Mesothelial cell of epicardium (in vitro differentiated cells): ENCODE measurements around the gene COL25A1. TPM values are rescaled to one million over a fixed set of nuclear protein-coding genes. Genes with fewer than 3 reads are reported as not detected.
A peak's percentile ranks its signal among the peaks of the same experiment; 100 is the strongest.

Experiments
- DNase-seq, 2 experiments: peaks; one replicate each; pipeline ENCODE4 v3.0.0; 2021; ENCODE audit warnings: low spot score in 2 of 2; ENCODE audit not compliant: unreplicated experiment in 2 of 2
- H3K27ac Mint-ChIP-seq: 2 replicates; pipeline ENCODE4 v1.8.0; 2021; ENCODE audit warnings: mixed read lengths
- H3K27me3 Mint-ChIP-seq: 2 replicates; pipeline ENCODE4 v1.8.0; 2021; ENCODE audit warnings: low read depth, mixed read lengths
- H3K36me3 Mint-ChIP-seq: 2 replicates; pipeline ENCODE4 v1.8.0; 2021; ENCODE audit warnings: mixed read lengths
- H3K4me1 Mint-ChIP-seq: 2 replicates; pipeline ENCODE4 v1.8.0; 2021; ENCODE audit warnings: mixed read lengths
- H3K4me3 Mint-ChIP-seq: 2 replicates; pipeline ENCODE4 v1.8.0; 2021; ENCODE audit warnings: mild to moderate bottlenecking, moderate library complexity, mixed read lengths
- H3K9me3 Mint-ChIP-seq: 2 replicates; pipeline ENCODE4 v1.8.0; 2021; ENCODE audit warnings: mixed read lengths
- CTCF ChIP-seq: fragments of 200-600 bp; sonication (generic); IDR thresholded peaks from one replicate; pipeline ENCODE4 v1.5.0; 2021; ENCODE audit warnings: antibody characterized with exemption; ENCODE audit not compliant: unreplicated experiment
- total RNA-seq: library from RNA; stranded (reverse); gene quantifications from 3 replicates; pipeline ENCODE4 v1.2.1, GENCODE V29; 2021

COL25A1 gene
- total RNA-seq, 1 donor from 2014 or later, result 56.7 TPM

- H3K27me3 Mint-ChIP-seq, result no peaks in the 10 kb centered on the region
- H3K36me3 Mint-ChIP-seq, result peaks cover 12% of the 10 kb centered on the region
- H3K27ac Mint-ChIP-seq, result no peak overlapping the region
- DNase-seq, result no peak
- peaks cover 40% of the 10 kb centered on the region for H3K9me3 Mint-ChIP-seq
- no peak for TF ChIP-seq CTCF
- no peaks in the 10 kb centered on the region for H3K4me1 Mint-ChIP-seq
- no peak overlapping the region for H3K4me3 Mint-ChIP-seq
Measured at GRCh38 chr4:109325698-109326097, 23.2 kb upstream of the COL25A1 start.

- DNase-seq, result no peak
- Mint-ChIP-seq H3K4me3 (no peak overlapping the region), H3K36me3 (peaks cover 12% of the 10 kb centered on the region), H3K9me3 (peaks cover 58% of the 10 kb centered on the region), H3K27me3 (no peaks in the 10 kb centered on the region), H3K4me1 (no peaks in the 10 kb centered on the region), H3K27ac (no peak overlapping the region)
- no peak for TF ChIP-seq CTCF
Measured at GRCh38 chr4:109323348-109323747, 20.9 kb upstream of the COL25A1 start.

- H3K9me3 Mint-ChIP-seq, result peaks cover 50% of the 10 kb centered on the region
- H3K27ac Mint-ChIP-seq, result no peak overlapping the region
- no peaks in the 10 kb centered on the region for H3K27me3 Mint-ChIP-seq
- no peak overlapping the region for H3K4me3 Mint-ChIP-seq
- H3K4me1 Mint-ChIP-seq, result no peaks in the 10 kb centered on the region
- peaks cover 12% of the 10 kb centered on the region for H3K36me3 Mint-ChIP-seq
- no peak for TF ChIP-seq CTCF
- DNase-seq, result no peak
Measured at GRCh38 chr4:109321232-109321631, 18.8 kb upstream of the COL25A1 start.

GRCh38 chr4:109319684-109320083 lies 17.2 kb upstream of the COL25A1 start:
- peaks cover 12% of the 10 kb centered on the region for H3K36me3 Mint-ChIP-seq
- H3K4me1 Mint-ChIP-seq, result no peaks in the 10 kb centered on the region
- no peak for TF ChIP-seq CTCF
- H3K27ac Mint-ChIP-seq, result no peak overlapping the region
- no peaks in the 10 kb centered on the region for H3K27me3 Mint-ChIP-seq
- H3K9me3 Mint-ChIP-seq, result peaks cover 45% of the 10 kb centered on the region
- DNase-seq, result no peak
- H3K4me3 Mint-ChIP-seq, result no peak overlapping the region

GRCh38 chr4:109319156-109319555 lies 16.7 kb upstream of the COL25A1 start:
- Mint-ChIP-seq H3K27me3 (no peaks in the 10 kb centered on the region), H3K36me3 (peaks cover 12% of the 10 kb centered on the region), H3K27ac (no peak overlapping the region), H3K4me3 (no peak overlapping the region), H3K4me1 (no peaks in the 10 kb centered on the region), H3K9me3 (peaks cover 40% of the 10 kb centered on the region)
- no peak for DNase-seq
- TF ChIP-seq CTCF, result no peak

- H3K36me3 Mint-ChIP-seq, result no peaks in the 10 kb centered on the region
- H3K4me3 Mint-ChIP-seq, result no peak overlapping the region
- H3K27me3 Mint-ChIP-seq, result no peaks in the 10 kb centered on the region
- no peaks in the 10 kb centered on the region for H3K4me1 Mint-ChIP-seq
- TF ChIP-seq CTCF, result peak; percentile 20
- DNase-seq, result no peak
- H3K9me3 Mint-ChIP-seq, result peaks cover 36% of the 10 kb centered on the region
- H3K27ac Mint-ChIP-seq, result no peak overlapping the region
Measured at GRCh38 chr4:109315818-109316217, 13.4 kb upstream of the COL25A1 start.
